ENCODE data around the gene FAM124A. TPM values are rescaled to one million over a fixed set of nuclear protein-coding genes. Genes with fewer than 3 reads are reported as not detected.

Gene FAM124A
- total RNA-seq, 2 experiments from 2014 or later: 0.07 to 0.25 TPM

DNA sequence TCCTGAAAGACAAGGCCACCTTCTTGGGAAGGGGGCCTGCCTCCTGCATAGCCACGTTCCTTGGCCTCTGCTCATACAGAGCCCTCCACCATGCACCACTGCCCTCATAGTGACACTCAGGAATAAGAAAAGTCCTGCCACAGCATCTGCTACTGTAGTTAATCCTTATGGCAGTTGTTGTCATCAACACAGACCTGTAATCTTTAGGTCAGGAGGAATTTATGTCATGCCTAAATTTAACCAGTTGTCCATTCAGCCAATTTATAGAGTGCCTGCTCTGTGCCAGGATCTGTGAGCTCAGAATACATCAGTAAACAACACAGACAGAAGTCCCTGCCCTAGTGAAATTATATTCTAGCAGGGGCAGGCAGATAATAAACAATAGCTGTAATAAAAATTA is 44.4 kb downstream of the FAM124A start:
- ChIA-PET CTCF (interaction anchor here (1.4 to 3.4 kb wide), 4 partner anchors 19 to 143 kb away, joined by 3 to 34 read pairs (median 12); no protein-coding TSS in a partner anchor), POLR2A (interaction anchor here (0.8 kb wide), 1 partner anchor 31 kb away, joined by 3 read pairs; no protein-coding TSS in a partner anchor)
- no peak for DNase-seq
- Mint-ChIP-seq H3K27me3 (no peaks in the 10 kb centered on the region), H3K4me3 (no peak overlapping the region), H3K9me3 (no peaks in the 10 kb centered on the region), H3K27ac (no peak overlapping the region), H3K4me1 (ENCODE audit: low read depth) (no peaks in the 10 kb centered on the region), H3K36me3 (ENCODE audit: low read depth) (no peaks in the 10 kb centered on the region)
- intact Hi-C loops (cut with micrococcal nuclease): no loop called here
- TF ChIP-seq, protein P1, sequence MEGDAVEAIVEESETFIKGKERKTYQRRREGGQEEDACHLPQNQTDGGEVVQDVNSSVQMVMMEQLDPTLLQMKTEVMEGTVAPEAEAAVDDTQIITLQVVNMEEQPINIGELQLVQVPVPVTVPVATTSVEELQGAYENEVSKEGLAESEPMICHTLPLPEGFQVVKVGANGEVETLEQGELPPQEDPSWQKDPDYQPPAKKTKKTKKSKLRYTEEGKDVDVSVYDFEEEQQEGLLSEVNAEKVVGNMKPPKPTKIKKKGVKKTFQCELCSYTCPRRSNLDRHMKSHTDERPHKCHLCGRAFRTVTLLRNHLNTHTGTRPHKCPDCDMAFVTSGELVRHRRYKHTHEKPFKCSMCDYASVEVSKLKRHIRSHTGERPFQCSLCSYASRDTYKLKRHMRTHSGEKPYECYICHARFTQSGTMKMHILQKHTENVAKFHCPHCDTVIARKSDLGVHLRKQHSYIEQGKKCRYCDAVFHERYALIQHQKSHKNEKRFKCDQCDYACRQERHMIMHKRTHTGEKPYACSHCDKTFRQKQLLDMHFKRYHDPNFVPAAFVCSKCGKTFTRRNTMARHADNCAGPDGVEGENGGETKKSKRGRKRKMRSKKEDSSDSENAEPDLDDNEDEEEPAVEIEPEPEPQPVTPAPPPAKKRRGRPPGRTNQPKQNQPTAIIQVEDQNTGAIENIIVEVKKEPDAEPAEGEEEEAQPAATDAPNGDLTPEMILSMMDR (IDR thresholded peaks at IDR 0.05): no peak
- ATAC-seq: no peak

DNA sequence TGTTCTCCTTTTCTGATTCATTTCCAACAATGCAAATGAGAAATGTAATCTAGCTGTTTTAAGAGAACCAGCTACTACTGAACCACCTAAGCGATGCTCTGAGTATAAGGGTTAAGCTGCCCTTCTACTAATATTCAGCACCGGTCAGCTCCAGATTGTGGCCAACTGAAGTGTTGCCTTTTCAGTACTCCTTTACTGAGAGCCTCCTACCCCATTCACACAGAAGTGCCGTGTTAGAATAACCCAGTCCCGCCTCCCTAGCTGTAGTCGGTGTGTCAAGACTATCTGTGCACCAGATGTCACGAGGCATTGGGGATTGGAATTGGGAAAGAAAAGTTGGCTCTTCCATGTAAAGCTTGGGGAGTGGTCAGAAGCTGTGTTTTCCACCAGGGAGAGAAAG is 45.4 kb downstream of the FAM124A start:
- no peak for ATAC-seq

DNA sequence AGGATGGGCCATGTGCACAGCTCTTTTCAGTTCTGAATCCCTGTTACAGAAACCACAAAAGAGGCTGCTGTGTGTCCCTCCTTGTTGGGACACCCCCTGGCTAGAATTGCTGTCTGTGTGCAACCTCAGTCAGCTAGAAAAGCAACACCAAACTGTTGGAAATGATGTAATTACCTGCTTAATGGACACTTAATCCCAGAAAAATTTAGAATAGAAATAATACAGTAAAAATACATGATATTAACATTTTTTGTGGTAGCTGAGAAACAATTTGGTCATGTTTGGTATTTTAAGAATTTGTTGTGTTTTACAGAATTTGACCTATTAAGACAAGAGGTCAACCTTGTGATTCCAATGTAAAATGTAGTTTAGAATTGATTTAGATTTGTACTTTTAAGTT is 46.8 kb downstream of the FAM124A start:
- ChIA-PET POLR2A (no interaction called here), CTCF (interaction anchor here (1.4 to 3.4 kb wide), 3 partner anchors 18 to 144 kb away, joined by 4 to 34 read pairs (median 10); no protein-coding TSS in a partner anchor)
- Mint-ChIP-seq H3K4me3 (no peak overlapping the region), H3K27me3 (no peaks in the 10 kb centered on the region), H3K9me3 (no peaks in the 10 kb centered on the region), H3K4me1 (ENCODE audit: low read depth) (no peaks in the 10 kb centered on the region), H3K36me3 (ENCODE audit: low read depth) (no peaks in the 10 kb centered on the region), H3K27ac (no peak overlapping the region)
- intact Hi-C loops (cut with micrococcal nuclease): no loop called here
- TF ChIP-seq, protein P1 (IDR thresholded peaks at IDR 0.05): no peak
- DNase-seq (no peak), ATAC-seq (no peak)

More for the DNA sequence above, 45.4 kb downstream of the FAM124A start:
- H3K27ac Mint-ChIP-seq: no peak overlapping the region
- no peaks in the 10 kb centered on the region for H3K27me3 Mint-ChIP-seq
- TF ChIP-seq, protein P1 (IDR thresholded peaks at IDR 0.05): no peak
- no peaks in the 10 kb centered on the region for H3K4me1 Mint-ChIP-seq (ENCODE audit: low read depth)
- no peak overlapping the region for H3K4me3 Mint-ChIP-seq
- POLR2A ChIA-PET: interaction anchor here (0.8 kb wide), 1 partner anchor 32 kb away, joined by 3 read pairs; no protein-coding TSS in a partner anchor
- DNase-seq: no peak
- CTCF ChIA-PET: interaction anchor here (1.4 to 3.4 kb wide), 3 partner anchors 20 to 142 kb away, joined by 4 to 34 read pairs (median 10); no protein-coding TSS in a partner anchor
- H3K36me3 Mint-ChIP-seq (ENCODE audit: low read depth): no peaks in the 10 kb centered on the region
- intact Hi-C loops (cut with micrococcal nuclease): no loop called here
- H3K9me3 Mint-ChIP-seq: no peaks in the 10 kb centered on the region

DNA sequence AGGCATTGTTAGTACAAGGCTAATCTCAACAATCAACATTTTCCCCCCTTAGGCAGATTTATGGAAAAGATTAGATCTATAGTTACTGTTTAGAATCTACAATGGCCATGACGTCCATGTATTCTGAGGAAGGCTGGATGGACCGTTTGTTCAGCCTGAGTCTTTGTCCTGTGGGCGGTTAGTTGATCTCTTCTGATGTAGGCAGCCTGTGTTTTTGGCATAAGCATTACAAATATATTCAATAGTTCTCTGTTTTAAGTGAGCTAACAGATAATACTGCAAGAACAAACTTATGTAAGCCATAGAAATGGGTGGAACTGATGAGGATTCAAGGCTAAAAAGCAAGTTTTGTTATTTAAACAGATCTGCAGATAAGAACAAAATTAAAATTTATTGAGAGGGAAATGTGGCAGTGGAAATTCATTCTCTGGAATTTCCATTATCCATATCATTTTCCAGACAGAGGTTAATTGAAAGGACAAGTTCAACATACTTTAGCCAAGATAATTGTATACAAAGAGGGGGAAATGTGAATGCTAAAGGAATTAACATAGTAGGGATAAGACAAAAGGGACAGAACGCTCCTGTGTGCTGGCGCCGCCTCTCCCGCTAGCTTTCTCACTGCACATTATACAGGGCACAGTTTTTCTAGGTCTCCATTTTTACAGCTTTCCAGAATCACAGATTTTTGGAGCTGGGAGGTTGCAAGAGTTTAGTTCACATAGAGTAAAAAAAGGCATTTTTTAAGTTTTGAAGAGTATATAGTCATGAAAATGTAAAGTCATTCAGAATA is 48.6 kb downstream of the FAM124A start:
- POLR2A ChIA-PET: no interaction called here
- TF ChIP-seq, protein P1 (IDR thresholded peaks at IDR 0.05): no peak
- Mint-ChIP-seq H3K27ac (no peak overlapping the region), H3K4me3 (no peak overlapping the region), H3K9me3 (no peaks in the 10 kb centered on the region), H3K36me3 (ENCODE audit: low read depth) (no peaks in the 10 kb centered on the region), H3K27me3 (no peaks in the 10 kb centered on the region), H3K4me1 (ENCODE audit: low read depth) (no peaks in the 10 kb centered on the region)
- ATAC-seq: no peak
- intact Hi-C loops (cut with micrococcal nuclease): no loop called here
- CTCF ChIA-PET: interaction anchor here (0.8 to 1.9 kb wide), 4 partner anchors 16 to 147 kb away, joined by 3 to 15 read pairs (median 4); no protein-coding TSS in a partner anchor
- DNase-seq: no peak

DNA sequence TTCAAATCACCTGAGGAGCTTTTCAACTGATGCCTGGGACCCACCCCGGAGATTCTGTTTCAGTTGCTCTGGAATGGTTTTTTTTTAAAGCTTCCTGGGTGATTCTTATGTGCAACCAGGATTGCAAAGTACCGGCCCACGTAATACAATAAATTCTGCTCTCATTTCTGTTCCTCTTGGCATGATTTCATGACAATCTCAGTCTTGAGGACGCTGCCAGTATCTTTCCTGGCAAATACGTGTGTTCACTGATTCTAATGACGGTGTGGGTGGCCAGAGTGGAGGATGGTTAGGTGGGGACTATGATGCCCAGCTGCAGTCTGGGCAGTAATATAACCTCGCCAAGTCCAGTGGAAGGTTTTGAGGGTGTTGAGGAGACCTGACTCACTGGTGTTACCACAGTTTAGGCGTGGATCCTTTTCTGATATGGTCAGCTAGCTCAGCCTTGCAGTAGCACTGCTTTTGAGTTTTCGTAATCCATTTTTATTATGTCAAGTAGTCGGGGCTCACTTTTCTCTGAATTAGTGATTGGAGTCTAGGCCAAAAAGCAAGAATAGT is 49.4 kb downstream of the FAM124A start:
- POLR2A ChIA-PET: no interaction called here
- no peak for DNase-seq
- no peaks in the 10 kb centered on the region for H3K36me3 Mint-ChIP-seq (ENCODE audit: low read depth)

More for the DNA sequence above, 49.4 kb downstream of the FAM124A start:
- intact Hi-C loops (cut with micrococcal nuclease): no loop called here
- Mint-ChIP-seq H3K4me3 (no peak overlapping the region), H3K27ac (no peak overlapping the region), H3K9me3 (no peaks in the 10 kb centered on the region), H3K27me3 (no peaks in the 10 kb centered on the region), H3K4me1 (ENCODE audit: low read depth) (peaks cover under 1% of the 10 kb centered on the region)
- ATAC-seq: no peak
- TF ChIP-seq, protein P1 (IDR thresholded peaks at IDR 0.05): no peak
- CTCF ChIA-PET: interaction anchor here (0.8 to 1.9 kb wide), 4 partner anchors 15 to 148 kb away, joined by 3 to 15 read pairs (median 4); no protein-coding TSS in a partner anchor

Data from activated CD8-positive, alpha-beta T cell treated with anti-CD3 and anti-CD28 coated beads for 36 hours (primary cell).